GM19239 (cell line): Measurements from ENCODE around the gene FAM180A.

ENCODE experiments used
- DNase-seq: peaks from one replicate; pipeline ENCODE4 v3.0.0; 2011; ENCODE audit warnings: low spot score; ENCODE audit not compliant: insufficient read length
- FAIRE-seq: peaks from 2 replicates; lab custom pipeline; 2011; peaks lifted over from hg19 to GRCh38; lab: Jason Lieb, UNC

FAM180A gene

DNA sequence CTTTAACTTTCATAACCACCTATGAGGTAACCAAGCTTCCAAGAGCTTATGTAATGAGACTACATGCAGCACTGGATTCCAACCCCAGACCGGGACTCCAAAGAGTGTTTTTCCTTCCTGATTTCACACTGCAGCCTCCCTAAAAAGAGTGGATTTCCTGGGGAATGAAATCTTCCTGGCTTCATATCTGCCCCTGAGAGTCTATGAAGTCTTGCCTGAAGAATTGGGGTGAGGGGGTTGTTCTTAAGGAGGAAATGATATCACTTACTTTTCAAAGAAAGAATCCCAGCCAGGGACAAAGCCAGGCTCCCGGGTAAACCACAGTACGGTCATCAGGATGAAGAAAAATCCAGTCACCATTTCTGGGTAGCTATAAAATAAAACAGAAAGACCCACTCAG, 56.6 kb downstream of the FAM180A start:
- DNase-seq, result no peak
- FAIRE-seq, result no peak

DNA sequence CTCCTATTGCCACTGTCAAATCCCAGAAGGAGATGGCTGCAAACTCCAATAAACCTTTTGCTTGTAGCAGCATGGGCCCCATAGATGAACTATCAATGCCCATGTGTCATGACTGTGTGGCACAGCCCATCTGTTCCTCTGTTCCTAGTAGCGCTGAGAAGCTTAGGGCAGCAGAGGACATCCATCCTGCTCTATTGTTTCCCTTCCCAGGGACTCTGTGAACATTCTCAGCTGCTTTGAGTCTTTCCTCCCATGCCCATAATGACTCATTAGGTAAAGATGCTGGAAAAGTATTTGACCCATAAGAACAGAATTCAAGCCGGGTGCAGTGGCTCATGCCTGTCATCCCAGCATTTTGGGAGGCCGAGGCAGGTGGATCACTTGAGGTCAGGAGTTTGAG, 58.0 kb downstream of the FAM180A start:
- DNase-seq (no peak), FAIRE-seq (no peak)

DNA sequence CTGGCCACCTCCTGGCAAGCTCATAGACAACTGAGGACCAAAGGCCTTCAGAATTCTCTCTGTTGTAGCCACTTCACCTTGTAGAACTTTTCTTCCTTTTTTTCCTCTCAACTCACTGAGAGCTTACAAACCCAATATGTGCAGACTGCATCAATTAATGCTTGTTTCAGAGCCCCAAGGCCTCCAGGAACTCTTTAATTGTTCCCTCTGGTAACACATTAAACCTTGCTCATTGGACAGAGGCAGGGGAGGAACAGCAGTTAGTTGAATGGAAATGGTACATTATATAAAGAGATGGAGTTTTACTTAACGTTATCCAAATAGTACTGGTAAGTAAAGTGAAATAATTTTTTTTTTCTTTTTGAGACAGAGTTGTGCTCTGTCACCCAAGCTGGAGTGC, 61.1 kb downstream of the FAM180A start:
- DNase-seq, result no peak
- FAIRE-seq, result no peak

DNA sequence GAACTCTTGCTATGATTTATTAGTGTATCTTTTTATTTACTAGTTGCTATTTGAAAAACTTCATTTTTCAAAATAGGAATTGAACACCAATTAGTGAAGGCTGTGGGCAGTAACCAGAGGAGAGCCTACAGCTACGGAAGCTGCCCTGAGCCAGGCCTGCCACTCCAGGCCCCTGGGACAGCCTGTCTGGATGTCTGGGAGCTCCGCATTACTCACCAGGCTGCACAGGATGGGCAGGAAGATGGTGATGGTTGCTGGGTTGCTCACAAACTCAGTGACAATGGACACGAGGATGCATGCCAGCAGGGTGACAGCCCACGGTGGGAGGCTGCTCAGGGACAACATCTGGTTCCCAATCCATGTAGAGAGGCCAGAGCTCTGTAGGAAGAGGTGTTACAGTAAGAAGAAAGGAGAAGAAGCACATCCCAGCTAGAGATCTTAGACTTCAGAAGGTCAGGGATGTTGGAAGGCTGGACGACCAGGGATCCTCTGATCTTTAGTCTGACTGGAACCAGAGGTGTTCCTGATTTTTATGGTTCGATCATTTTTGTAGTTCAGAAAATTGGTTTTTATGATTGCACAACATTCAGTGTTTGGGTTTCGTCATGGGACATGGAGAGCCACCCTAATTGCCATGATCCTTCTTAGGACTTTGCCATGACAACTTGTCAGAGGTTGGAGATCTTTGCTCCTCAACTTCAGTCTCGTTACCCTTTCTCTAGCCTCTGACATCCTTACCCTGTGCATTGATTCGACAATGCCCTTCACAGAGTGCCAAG, 63.1 kb downstream of the FAM180A start:
- no peak for DNase-seq
- no peak for FAIRE-seq

- FAIRE-seq, result no peak
Observed at GRCh38 chr7:135684699-135685098, 63.9 kb downstream of the FAM180A start.

DNA sequence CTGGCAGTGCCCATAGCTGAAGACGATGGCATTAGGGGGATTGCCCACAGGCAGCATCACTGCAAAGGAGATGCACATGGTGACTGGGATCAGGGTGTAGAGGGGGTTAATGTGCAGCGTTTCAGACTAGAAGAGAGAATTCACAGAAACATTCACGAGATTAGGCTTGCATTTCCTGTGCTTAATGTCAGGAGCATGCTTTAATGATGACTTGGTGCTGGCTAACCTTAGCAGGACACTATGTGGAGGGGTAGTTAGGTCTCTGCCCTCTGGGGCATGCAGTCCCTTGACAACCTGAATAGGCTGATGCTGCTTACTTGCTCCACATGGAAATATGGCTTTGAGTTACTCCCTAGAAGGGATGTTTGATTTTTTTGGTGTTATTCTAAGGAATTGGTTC, 64.5 kb downstream of the FAM180A start:
- FAIRE-seq, result no peak
- no peak for DNase-seq

More at GRCh38 chr7:135684699-135685098, 63.9 kb downstream of the FAM180A start:
- no peak for DNase-seq

DNA sequence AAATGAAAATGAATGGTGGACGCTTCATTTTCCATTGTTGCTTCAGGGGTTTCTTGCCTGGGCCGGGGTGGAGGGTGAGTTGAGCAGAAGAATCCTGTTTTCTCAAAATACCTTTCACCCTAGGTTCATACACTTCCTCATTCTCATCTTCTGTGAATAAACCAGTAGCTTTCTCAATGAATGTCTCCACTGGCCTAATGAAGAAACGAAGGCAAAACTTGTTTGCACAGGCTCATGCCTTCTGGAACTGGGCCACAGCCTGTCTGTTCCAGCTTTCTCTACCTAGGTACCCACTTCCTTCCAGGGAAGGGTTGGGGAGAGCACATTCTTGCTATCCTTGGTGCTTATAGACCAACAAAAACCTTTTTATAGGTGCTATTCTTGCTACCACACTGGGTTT, 65.0 kb downstream of the FAM180A start:
- DNase-seq (no peak), FAIRE-seq (no peak)

DNA sequence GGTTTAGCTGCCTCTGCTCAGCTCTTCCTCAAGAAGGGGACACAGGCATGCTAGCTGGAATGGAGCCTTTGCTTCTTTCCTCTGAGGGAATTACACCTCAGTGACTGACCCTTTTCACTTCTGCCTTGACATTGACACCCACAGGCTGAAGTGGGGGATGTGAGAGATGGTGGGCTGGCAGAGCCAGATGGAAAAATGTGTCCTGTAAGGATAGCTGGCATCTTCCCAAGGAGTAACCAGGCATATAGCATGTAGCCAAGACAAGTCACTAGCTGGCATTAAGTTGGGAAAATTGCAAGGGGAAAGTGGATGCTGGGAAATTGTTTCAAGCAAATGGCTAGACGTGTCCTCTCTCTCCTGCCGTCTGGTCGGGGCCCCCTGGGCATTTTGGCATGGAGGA, 66.4 kb downstream of the FAM180A start:
- DNase-seq, result no peak
- no peak for FAIRE-seq

- DNase-seq (no peak), FAIRE-seq (no peak)
Observed at GRCh38 chr7:135681762-135682161, 66.9 kb downstream of the FAM180A start.
